Measurements from ENCODE around the gene UBAP1L.

DNA sequence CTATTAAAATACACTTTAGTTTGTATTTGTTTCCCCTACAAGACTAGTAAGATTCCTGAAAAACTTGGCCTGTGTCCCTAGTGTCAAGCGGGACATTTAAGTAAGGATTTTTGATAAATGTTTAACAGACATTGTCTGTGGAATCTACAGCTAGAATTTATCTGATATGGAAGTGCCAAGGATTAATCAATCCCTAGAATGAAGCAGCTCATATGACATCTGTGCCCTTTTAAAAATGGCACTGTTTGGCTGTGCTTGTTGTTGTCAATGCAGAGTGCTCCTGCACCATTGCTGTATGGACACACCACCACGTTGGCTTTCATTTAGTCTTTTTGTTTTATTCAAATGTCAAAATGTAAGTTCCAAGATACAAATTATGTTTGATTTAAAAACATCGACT is 32.9 kb upstream of the UBAP1L start:
- TF ChIP-seq, protein P1, sequence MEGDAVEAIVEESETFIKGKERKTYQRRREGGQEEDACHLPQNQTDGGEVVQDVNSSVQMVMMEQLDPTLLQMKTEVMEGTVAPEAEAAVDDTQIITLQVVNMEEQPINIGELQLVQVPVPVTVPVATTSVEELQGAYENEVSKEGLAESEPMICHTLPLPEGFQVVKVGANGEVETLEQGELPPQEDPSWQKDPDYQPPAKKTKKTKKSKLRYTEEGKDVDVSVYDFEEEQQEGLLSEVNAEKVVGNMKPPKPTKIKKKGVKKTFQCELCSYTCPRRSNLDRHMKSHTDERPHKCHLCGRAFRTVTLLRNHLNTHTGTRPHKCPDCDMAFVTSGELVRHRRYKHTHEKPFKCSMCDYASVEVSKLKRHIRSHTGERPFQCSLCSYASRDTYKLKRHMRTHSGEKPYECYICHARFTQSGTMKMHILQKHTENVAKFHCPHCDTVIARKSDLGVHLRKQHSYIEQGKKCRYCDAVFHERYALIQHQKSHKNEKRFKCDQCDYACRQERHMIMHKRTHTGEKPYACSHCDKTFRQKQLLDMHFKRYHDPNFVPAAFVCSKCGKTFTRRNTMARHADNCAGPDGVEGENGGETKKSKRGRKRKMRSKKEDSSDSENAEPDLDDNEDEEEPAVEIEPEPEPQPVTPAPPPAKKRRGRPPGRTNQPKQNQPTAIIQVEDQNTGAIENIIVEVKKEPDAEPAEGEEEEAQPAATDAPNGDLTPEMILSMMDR (conservative IDR thresholded peaks at IDR 0.05; ENCODE audit: low read depth, low read length) = no peak
- TF ChIP-seq CEBPB (IDR thresholded peaks at IDR 0.05; ENCODE audit: low read depth, low read length) = no peak
- TF ChIP-seq MAZ (IDR thresholded peaks at IDR 0.05; ENCODE audit: borderline replicate concordance, low read depth, low read length) = no peak
- TF ChIP-seq MXI1 (IDR thresholded peaks at IDR 0.05; ENCODE audit: borderline replicate concordance, low read depth, low read length) = no peak
- TF ChIP-seq POLR2A (IDR thresholded peaks at IDR 0.05; ENCODE audit: low read depth, low read length) = no peak
- TF ChIP-seq, protein P2, sequence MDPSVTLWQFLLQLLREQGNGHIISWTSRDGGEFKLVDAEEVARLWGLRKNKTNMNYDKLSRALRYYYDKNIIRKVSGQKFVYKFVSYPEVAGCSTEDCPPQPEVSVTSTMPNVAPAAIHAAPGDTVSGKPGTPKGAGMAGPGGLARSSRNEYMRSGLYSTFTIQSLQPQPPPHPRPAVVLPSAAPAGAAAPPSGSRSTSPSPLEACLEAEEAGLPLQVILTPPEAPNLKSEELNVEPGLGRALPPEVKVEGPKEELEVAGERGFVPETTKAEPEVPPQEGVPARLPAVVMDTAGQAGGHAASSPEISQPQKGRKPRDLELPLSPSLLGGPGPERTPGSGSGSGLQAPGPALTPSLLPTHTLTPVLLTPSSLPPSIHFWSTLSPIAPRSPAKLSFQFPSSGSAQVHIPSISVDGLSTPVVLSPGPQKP (IDR thresholded peaks at IDR 0.05; ENCODE audit: borderline replicate concordance, low read depth, low read length) = no peak
- no peak for TF ChIP-seq SMC3 (IDR thresholded peaks at IDR 0.05; ENCODE audit: low read depth, low read length)
- no peak for TF ChIP-seq RAD21 (IDR thresholded peaks at IDR 0.05; ENCODE audit: low read length)
- no peak for TF ChIP-seq RFX5 (IDR thresholded peaks at IDR 0.05; ENCODE audit: low read depth, low read length)
- no peak for TF ChIP-seq CHD1 (IDR thresholded peaks at IDR 0.05; ENCODE audit: low read depth, low read length)
- no peak for TF ChIP-seq RCOR1 (IDR thresholded peaks at IDR 0.05; ENCODE audit: insufficient replicate concordance, low read length)
- TF ChIP-seq BHLHE40 (IDR thresholded peaks at IDR 0.05; ENCODE audit: low read depth, low read length) = no peak
